ENCODE data around the gene RPS24. TPM values are rescaled to one million over a fixed set of nuclear protein-coding genes. Genes with fewer than 3 reads are reported as not detected.
A peak's percentile ranks its signal among the peaks of the same experiment; 100 is the strongest.
"Not testable (repeated sequence)": the region's sequence is repeated elsewhere in the genome, so short reads cannot be mapped to it uniquely, and the experiment has no call there.

RPS24 gene
- total RNA-seq, 4 donors from 2014 or later: 2,373 to 2,736 (median 2,495) TPM

DNA sequence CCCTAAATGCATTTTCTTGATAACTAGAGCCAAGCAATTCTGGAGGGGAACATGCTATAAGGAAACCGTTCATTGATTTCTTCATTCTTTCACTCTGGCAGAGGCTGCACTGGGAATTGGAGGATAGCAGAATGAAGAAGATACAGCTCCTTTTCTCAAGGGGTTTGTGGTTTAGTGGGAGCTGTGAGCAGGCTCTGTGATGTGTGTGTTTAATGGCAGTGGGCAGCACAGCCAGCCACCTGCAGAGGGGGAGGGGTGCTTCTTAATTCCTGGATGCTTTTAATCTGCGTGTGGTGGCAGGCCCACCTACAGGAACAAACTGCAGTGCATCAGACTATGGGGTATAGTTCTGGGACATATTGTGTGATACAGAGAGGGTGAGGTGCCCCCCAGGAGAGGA, 31.9 kb downstream of the RPS24 start:
- TF ChIP-seq, protein P1, sequence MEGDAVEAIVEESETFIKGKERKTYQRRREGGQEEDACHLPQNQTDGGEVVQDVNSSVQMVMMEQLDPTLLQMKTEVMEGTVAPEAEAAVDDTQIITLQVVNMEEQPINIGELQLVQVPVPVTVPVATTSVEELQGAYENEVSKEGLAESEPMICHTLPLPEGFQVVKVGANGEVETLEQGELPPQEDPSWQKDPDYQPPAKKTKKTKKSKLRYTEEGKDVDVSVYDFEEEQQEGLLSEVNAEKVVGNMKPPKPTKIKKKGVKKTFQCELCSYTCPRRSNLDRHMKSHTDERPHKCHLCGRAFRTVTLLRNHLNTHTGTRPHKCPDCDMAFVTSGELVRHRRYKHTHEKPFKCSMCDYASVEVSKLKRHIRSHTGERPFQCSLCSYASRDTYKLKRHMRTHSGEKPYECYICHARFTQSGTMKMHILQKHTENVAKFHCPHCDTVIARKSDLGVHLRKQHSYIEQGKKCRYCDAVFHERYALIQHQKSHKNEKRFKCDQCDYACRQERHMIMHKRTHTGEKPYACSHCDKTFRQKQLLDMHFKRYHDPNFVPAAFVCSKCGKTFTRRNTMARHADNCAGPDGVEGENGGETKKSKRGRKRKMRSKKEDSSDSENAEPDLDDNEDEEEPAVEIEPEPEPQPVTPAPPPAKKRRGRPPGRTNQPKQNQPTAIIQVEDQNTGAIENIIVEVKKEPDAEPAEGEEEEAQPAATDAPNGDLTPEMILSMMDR (IDR thresholded peaks at IDR 0.05): no peak
- DNase-seq (ENCODE audit: low spot score): no peak
- no peak for ATAC-seq (ENCODE audit: low FRiP score)

DNA sequence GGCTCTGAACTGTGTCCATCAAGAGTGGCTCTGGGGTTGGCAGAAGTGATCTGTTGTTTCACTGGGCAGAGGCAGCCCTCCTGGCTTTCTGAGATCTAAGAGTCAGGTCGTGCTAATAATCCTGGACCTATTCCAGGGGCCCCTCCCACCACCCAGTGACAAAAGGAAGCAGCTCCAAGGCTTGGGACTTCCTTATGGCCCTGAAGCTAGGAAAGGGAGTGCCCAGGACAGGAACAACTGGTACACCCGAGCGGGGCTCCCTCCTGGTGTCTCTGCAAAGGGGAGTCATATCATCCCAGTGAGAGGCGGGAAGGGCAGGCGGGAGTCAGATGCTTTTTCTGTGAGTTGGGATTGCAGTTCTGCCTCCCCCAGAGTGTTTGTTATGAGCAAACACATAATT, 32.3 kb downstream of the RPS24 start:
- no peak for DNase-seq (ENCODE audit: low spot score)
- ATAC-seq (ENCODE audit: low FRiP score): peak; percentile 37
- TF ChIP-seq, protein P1 (IDR thresholded peaks at IDR 0.05): no peak

DNA sequence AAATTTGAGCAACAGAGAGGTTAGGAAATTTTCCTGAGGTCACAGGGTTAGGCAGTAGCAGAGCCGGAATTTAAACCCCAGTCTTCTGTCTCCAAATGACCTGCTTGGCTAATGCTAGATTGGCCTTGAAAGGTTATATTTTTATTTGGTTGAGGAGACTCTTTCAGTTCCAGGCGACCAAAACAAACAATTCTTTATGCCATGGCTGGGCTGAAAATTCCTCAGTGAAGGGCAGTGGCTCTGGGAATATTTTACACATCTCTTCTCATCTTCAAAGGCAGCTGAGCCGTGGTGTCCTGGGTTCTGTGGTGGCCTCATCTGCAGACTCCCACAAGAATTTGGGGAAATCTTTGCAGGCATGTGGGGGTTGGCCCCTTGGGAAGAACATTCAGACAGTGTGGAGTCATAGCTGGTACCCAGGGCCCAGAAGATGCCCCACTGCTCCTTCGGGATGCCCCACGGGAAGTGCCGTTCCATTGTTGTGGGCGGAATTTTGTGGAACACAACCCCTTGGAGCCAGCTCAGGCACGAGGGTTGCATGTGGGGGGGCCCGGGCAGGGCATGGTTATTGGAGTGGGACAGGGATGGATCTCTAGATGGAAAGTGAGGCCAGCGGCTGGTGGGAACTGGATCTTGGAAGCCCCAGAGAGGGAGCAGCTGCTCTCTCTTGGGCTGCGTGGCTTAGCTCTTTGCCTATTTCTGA, 33.2 kb downstream of the RPS24 start:
- TF ChIP-seq, protein P1 (IDR thresholded peaks at IDR 0.05): no peak
- ATAC-seq (ENCODE audit: low FRiP score) (no peak), DNase-seq (ENCODE audit: low spot score) (no peak)

DNA sequence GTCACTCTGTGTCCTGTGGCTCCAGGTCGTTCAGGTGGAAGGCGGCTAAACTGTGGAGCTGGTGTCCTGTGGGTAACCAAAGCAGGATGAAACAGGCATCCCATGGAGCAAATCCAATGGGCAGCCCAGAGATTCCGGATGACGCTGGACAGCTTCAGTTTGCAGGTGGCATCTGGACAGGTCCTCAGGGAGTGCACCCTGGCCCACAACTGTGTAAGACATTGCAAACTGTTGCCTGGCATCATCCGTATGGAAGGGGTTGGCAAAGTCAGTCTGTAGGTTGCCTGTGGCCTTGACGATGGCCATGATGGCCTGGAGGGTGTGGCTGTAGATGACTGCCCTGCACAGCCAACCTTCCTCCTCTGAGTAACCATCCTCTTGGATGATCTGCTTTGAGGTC, 35.5 kb downstream of the RPS24 start:
- ATAC-seq (ENCODE audit: low FRiP score) (no peak), DNase-seq (ENCODE audit: low spot score) (no peak)
- TF ChIP-seq, protein P1 (IDR thresholded peaks at IDR 0.05): no peak

DNA sequence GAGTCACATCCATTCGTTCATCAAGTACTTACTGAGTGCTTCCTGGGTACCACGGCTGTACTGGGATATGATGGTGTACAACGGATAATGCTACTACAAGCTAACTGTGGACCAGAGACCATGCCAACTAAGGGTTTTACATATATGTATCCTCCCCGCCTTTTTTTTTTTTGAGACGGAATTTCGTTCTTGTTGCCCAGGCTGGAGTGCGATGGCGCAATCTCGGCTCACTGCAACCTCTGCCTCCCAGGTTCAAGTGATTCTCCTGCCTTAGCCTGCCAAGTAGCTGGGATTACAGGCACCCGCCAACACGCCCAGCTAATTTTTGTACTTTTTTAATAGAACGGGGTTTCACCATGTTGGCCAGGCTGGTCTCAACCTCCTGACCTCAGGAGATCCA, 36.4 kb downstream of the RPS24 start:
- DNase-seq (ENCODE audit: low spot score); ATAC-seq (ENCODE audit: low FRiP score): not testable (repeated sequence)

DNA sequence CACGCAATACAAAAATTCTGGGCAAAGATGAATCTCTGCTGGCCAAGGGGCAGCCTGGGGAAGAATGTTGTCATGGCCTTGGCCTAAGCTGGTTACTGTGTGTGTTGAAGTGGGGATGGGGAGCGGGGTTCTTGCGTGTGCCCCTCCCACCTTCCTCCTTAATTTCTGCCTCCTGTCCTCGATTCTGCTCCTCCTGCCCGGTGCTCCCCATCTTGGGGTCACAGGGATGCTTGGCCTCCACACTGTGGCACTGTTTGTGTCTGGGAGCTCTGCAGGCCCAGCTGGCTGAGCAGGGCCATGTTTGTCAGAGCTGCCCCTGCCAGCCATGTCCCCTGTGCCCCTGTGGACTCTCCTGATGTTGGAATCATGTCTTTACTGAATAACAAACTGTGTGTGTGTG, 37.1 kb downstream of the RPS24 start:
- TF ChIP-seq, protein P1 (IDR thresholded peaks at IDR 0.05): no peak
- no peak for ATAC-seq (ENCODE audit: low FRiP score)
- no peak for DNase-seq (ENCODE audit: low spot score)

DNA sequence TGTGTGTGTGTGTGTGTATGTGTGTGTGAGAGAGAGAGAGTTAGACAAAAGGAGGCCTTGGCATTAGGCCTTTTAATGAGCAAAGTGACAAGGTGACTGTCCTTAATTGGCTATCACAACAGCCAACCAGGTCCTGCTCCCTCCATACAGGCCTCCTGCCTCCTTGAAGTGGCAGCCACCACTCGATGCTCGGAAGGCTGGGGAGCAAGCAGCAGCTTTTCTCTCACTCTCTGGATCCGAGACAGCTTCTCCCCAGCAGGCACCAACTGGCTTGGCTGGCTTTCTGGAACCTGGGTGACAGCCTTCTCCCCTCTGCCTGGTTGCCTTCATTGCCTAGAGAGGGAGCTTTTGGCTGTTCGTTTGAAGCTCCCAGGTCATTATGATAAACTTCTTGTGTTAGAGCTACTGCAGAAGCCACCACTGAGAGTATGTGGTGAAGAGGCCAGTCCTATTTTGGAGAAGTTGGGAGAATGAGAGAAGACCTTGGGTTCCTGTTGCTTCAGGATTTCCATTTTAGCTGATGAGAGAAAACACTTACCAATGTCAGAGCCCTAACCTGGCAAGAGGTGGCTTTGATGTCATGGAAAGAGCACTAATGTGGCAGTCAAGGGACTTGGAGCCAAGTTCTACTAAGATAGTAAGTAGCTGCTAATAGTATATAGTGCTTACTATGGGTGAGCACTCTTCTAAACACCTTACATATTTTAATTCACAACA, 37.6 kb downstream of the RPS24 start:
- ATAC-seq (ENCODE audit: low FRiP score): no peak
- TF ChIP-seq, protein P1 (IDR thresholded peaks at IDR 0.05): no peak
- no peak for DNase-seq (ENCODE audit: low spot score)
